ENCODE data around the gene PLXNA4. TPM values are rescaled to one million over a fixed set of nuclear protein-coding genes. Genes with fewer than 3 reads are reported as not detected.

PLXNA4 gene
- total and polyA plus RNA-seq, 7 experiments from 2014 or later: 0.05 to 31.6 (median 1.1) TPM

DNA sequence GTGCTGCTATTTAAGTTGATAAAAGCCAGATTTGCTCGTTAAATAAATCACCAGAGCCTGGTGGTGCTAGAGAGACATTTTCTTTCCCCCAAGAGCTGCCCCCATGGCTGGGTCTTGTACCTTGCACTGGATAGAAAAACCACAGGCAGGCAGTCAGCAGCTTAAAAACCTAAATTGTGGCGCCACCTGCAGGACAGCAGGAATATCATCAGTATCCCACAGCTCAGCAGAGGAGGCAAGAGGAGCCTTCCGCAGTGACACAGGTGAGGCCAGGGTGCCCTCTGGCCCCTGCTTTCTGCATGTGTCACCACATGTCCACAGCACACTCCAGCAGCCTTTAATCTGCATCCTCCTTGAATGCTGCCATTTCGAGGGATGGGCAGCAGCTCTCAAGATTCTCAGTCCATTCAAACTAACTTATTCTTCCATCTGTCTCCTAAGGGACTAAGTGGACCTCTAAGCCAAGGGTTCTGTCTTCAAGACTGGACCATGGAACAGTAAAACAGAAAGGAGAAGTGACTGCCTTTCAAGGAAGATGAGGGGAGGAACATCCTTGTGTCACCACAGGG, 4.5 kb upstream of the PLXNA4 start:
- CTCF ChIA-PET: interaction anchor here (0.6 to 7.8 kb wide), 21 partner anchors 8 to 886 kb away, joined by 3 to 136 read pairs (median 4); no protein-coding TSS in a partner anchor
- H3K27me3 Mint-ChIP-seq: peaks cover 23 to 63% (median 32%) of the 10 kb centered on the region in 5 donors
- H3K4me3 Mint-ChIP-seq: no peak overlapping the region

DNA sequence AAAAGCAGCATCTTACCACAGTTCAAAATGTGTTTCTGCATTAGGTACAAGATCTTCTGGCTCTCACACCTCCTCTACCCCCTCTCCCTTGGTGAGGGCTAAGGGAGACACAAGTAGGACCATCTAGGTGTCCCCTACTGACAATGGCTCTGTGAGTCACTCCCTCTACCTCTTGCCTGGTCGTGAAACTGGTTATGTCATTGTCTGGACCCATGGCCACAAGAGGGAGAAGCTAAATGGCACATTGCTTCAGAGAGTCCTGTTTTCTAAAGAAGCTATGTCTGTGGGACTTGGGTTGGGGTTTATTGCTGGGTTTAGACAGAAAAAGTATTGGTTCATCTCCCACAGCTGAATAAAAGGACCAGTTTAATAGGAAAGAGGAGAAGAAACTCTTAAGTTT, 4.0 kb upstream of the PLXNA4 start:
- no peak for ATAC-seq
- Mint-ChIP-seq H3K9me3 (no peaks in the 10 kb centered on the region), H3K36me3 (no peaks in the 10 kb centered on the region), H3K4me3 (no peak overlapping the region), H3K27me3 (peaks cover 28 to 63% (median 33%) of the 10 kb centered on the region in 5 donors), H3K27ac (peak overlapping the region in 2 of 9 donors; percentile 26 to 51), H3K4me1 (peaks cover 1 to 25% (median 9%) of the 10 kb centered on the region in 7 donors)
- CTCF ChIA-PET: interaction anchor here (0.6 to 7.8 kb wide), 21 partner anchors 9 to 886 kb away, joined by 3 to 136 read pairs (median 4); no protein-coding TSS in a partner anchor
- peaks cover 3 to 5% of the 10 kb centered on the region in 2 donors for H3K27me3 ChIP-seq (ENCODE audit: control insufficient read depth in 2 of 2, insufficient read depth in 2 of 2, low read length in 2 of 2)
- H3K4me1 ChIP-seq (ENCODE audit: control insufficient read depth in 2 of 2, insufficient read depth in 2 of 2, low read length in 2 of 2): peaks cover 0 to 3% of the 10 kb centered on the region in 2 donors
- no peak overlapping the region for H3K27ac ChIP-seq (ENCODE audit: low read depth, low read length)
- H3K36me3 ChIP-seq (ENCODE audit: control insufficient read depth in 2 of 3, insufficient read depth in 3 of 3, low read length in 3 of 3): no peaks in the 10 kb centered on the region
- DNase-seq: peak in 1 of 9 donors; percentile 31
- H3K4me3 ChIP-seq (ENCODE audit: low read length): no peak overlapping the region
- POLR2A ChIA-PET: no interaction called here
- no peaks in the 10 kb centered on the region for H3K9me3 ChIP-seq (ENCODE audit: control insufficient read depth in 2 of 3, low read length in 3 of 3)
- intact Hi-C loops (cut with micrococcal nuclease): loop anchor here (1.0 to 10.0 kb wide), 8 partner anchors 93 to 1748 kb away; no protein-coding TSS in a partner anchor

More for the DNA sequence above, 4.5 kb upstream of the PLXNA4 start:
- POLR2A ChIA-PET: no interaction called here
- DNase-seq (peak; percentile 45 to 80 (median 64)), ATAC-seq (peak; percentile 78)
- H3K4me1 Mint-ChIP-seq: peaks cover 0 to 20% (median 8%) of the 10 kb centered on the region in 7 donors
- Histone ChIP-seq H3K27ac (ENCODE audit: low read depth, low read length) (no peak overlapping the region), H3K36me3 (ENCODE audit: control insufficient read depth in 2 of 3, insufficient read depth in 3 of 3, low read length in 3 of 3) (no peaks in the 10 kb centered on the region), H3K27me3 (ENCODE audit: control insufficient read depth in 2 of 2, insufficient read depth in 2 of 2, low read length in 2 of 2) (peaks cover 1 to 5% of the 10 kb centered on the region in 2 donors), H3K4me1 (ENCODE audit: control insufficient read depth in 2 of 2, insufficient read depth in 2 of 2, low read length in 2 of 2) (no peaks in the 10 kb centered on the region), H3K9me3 (ENCODE audit: control insufficient read depth in 2 of 3, low read length in 3 of 3) (no peaks in the 10 kb centered on the region), H3K4me3 (ENCODE audit: low read length) (no peak overlapping the region)
- H3K36me3 Mint-ChIP-seq: no peaks in the 10 kb centered on the region
- H3K27ac Mint-ChIP-seq: peak overlapping the region in 1 of 9 donors; percentile 26
- H3K9me3 Mint-ChIP-seq: no peaks in the 10 kb centered on the region
- intact Hi-C loops (cut with micrococcal nuclease): loop anchor here (1.0 to 10.0 kb wide), 8 partner anchors 94 to 1748 kb away; no protein-coding TSS in a partner anchor

DNA sequence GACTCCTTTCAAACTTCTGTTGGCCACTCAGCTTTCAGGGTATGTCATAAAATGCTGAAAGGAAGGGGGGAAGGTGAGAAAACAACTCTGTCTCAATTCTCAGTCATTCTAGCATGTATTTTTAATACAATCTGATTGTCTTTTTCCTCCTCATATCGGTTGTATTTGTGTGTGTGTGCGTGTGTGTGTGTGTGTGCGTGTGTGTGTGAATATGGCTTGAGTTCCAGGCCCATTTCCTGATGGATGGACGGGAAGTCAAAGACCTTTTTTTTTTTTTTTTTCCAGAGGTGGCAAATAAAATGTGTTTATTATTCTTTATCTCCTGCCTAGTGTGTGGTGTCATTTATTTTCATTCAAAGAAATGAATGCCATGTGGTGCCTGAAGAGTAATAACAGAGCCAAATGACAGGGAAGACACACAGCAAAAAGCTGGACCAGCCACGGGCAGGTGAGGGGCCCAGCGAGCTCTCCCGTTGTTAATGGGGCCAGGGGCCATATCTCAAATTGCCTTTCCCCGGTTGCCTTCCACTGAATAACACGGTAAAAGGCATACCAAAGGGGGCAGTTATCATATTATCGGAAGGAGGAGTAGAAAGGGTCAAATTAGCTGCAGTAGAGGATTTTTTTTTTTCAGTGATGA, 3.1 kb upstream of the PLXNA4 start:
- Mint-ChIP-seq H3K36me3 (peaks cover 0 to 7% (median 0%) of the 10 kb centered on the region in 5 donors), H3K27me3 (peaks cover 36 to 64% (median 42%) of the 10 kb centered on the region in 5 donors), H3K9me3 (no peaks in the 10 kb centered on the region), H3K4me3 (peak overlapping the region in 1 of 10 donors; percentile 8), H3K27ac (no peak overlapping the region), H3K4me1 (peaks cover 7 to 34% (median 12%) of the 10 kb centered on the region in 7 donors)
- Histone ChIP-seq H3K4me1 (ENCODE audit: control insufficient read depth in 2 of 2, insufficient read depth in 2 of 2, low read length in 2 of 2) (peaks cover 0 to 5% of the 10 kb centered on the region in 2 donors), H3K27me3 (ENCODE audit: control insufficient read depth in 2 of 2, insufficient read depth in 2 of 2, low read length in 2 of 2) (peaks cover 5 to 9% of the 10 kb centered on the region in 2 donors), H3K36me3 (ENCODE audit: control insufficient read depth in 2 of 3, insufficient read depth in 3 of 3, low read length in 3 of 3) (no peaks in the 10 kb centered on the region), H3K9me3 (ENCODE audit: control insufficient read depth in 2 of 3, low read length in 3 of 3) (no peaks in the 10 kb centered on the region), H3K4me3 (ENCODE audit: low read length) (no peak overlapping the region), H3K27ac (ENCODE audit: low read depth, low read length) (no peak overlapping the region)
- no peak for ATAC-seq
- POLR2A ChIA-PET: no interaction called here
- intact Hi-C loops (cut with micrococcal nuclease): loop anchor here in 1 of 2 donors (5.0 kb wide), 2 partner anchors 62 to 503 kb away; partner anchors contain the start of gene CHCHD3
- DNase-seq: no peak
- CTCF ChIA-PET: interaction anchor here (0.7 to 7.8 kb wide), 9 partner anchors 36 to 261 kb away, joined by 3 to 136 read pairs (median 5); no protein-coding TSS in a partner anchor

DNA sequence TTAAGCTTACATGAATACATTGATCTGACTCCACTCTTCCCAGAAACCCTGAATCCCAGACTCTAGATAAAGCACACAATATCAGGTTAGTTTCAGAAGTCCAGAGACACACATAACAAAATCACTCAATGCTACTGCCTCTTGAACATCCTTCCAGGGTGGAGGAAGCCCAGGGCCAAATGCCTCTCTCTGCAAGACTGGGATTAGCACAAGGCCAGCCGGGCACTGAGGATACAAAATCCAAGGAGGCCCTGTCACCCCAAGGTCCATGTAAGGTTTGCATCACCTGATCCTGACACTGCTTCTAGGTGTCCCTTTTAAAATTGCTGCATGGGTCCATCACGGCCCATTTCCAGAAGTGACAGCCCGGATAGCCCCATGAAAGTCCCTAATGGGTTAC, 2.6 kb upstream of the PLXNA4 start:
- ATAC-seq: no peak
- no peaks in the 10 kb centered on the region for H3K9me3 Mint-ChIP-seq
- Histone ChIP-seq H3K4me3 (ENCODE audit: low read length) (no peak overlapping the region), H3K9me3 (ENCODE audit: control insufficient read depth in 2 of 3, low read length in 3 of 3) (no peaks in the 10 kb centered on the region), H3K36me3 (ENCODE audit: control insufficient read depth in 2 of 3, insufficient read depth in 3 of 3, low read length in 3 of 3) (no peaks in the 10 kb centered on the region), H3K4me1 (ENCODE audit: control insufficient read depth in 2 of 2, insufficient read depth in 2 of 2, low read length in 2 of 2) (peaks cover 0 to 5% of the 10 kb centered on the region in 2 donors), H3K27ac (ENCODE audit: low read depth, low read length) (no peak overlapping the region), H3K27me3 (ENCODE audit: control insufficient read depth in 2 of 2, insufficient read depth in 2 of 2, low read length in 2 of 2) (peaks cover 5 to 14% of the 10 kb centered on the region in 2 donors)
- intact Hi-C loops (cut with micrococcal nuclease): loop anchor here in 1 of 2 donors (5.0 kb wide), 2 partner anchors 62 to 503 kb away; partner anchors contain the start of gene CHCHD3
- CTCF ChIA-PET: interaction anchor here (0.8 to 7.8 kb wide), 5 partner anchors 35 to 261 kb away, joined by 3 to 136 read pairs (median 8); no protein-coding TSS in a partner anchor
- peaks cover 0 to 9% (median 0%) of the 10 kb centered on the region in 5 donors for H3K36me3 Mint-ChIP-seq
- H3K4me1 Mint-ChIP-seq: peaks cover 7 to 39% (median 14%) of the 10 kb centered on the region in 7 donors
- H3K27ac Mint-ChIP-seq: no peak overlapping the region
- peak overlapping the region in 2 of 10 donors; percentile 69 to 84 for H3K4me3 Mint-ChIP-seq
- peaks cover 41 to 66% (median 48%) of the 10 kb centered on the region in 5 donors for H3K27me3 Mint-ChIP-seq
- no peak for DNase-seq
- POLR2A ChIA-PET: no interaction called here

DNA sequence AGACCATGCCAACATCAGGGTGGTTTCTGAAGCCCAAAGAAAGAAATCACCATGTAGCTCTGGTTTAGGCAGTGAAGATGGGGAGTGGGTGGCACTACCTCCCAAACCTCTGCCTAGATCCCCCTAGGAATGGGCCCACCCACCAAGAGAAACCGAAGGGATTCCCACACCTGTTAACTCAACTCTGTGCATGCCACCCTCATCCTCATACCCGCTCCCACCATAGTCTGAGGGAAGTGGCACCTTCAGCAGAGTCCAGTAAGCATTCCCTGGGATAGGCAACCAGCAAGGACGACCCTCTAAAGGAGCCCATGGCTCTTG, 1.7 kb upstream of the PLXNA4 start:
- H3K27ac Mint-ChIP-seq: peak overlapping the region in 2 of 9 donors; percentile 28 to 36
- peaks cover 50 to 74% (median 56%) of the 10 kb centered on the region in 5 donors for H3K27me3 Mint-ChIP-seq
- peaks cover 14 to 47% (median 19%) of the 10 kb centered on the region in 7 donors for H3K4me1 Mint-ChIP-seq
- Histone ChIP-seq H3K4me3 (ENCODE audit: low read length) (no peak overlapping the region), H3K36me3 (ENCODE audit: control insufficient read depth in 2 of 3, insufficient read depth in 3 of 3, low read length in 3 of 3) (no peaks in the 10 kb centered on the region), H3K27me3 (ENCODE audit: control insufficient read depth in 2 of 2, insufficient read depth in 2 of 2, low read length in 2 of 2) (peaks cover 5 to 14% of the 10 kb centered on the region in 2 donors), H3K9me3 (ENCODE audit: control insufficient read depth in 2 of 3, low read length in 3 of 3) (no peaks in the 10 kb centered on the region), H3K4me1 (ENCODE audit: control insufficient read depth in 2 of 2, insufficient read depth in 2 of 2, low read length in 2 of 2) (peaks cover 0 to 5% of the 10 kb centered on the region in 2 donors), H3K27ac (ENCODE audit: low read depth, low read length) (no peak overlapping the region)
- intact Hi-C loops (cut with micrococcal nuclease): loop anchor here in 1 of 2 donors (5.0 kb wide), 2 partner anchors 61 to 504 kb away; partner anchors contain the start of gene CHCHD3
- peak overlapping the region; percentile 50 to 84 (median 70) for H3K4me3 Mint-ChIP-seq
- H3K9me3 Mint-ChIP-seq: no peaks in the 10 kb centered on the region
- DNase-seq (no peak), ATAC-seq (no peak)
- H3K36me3 Mint-ChIP-seq: peaks cover 0 to 16% (median 0%) of the 10 kb centered on the region in 5 donors
- ChIA-PET POLR2A (no interaction called here), CTCF (interaction anchor here (4.3 to 7.8 kb wide), 2 partner anchors 184 to 260 kb away, joined by 75 to 136 read pairs; no protein-coding TSS in a partner anchor)

DNA sequence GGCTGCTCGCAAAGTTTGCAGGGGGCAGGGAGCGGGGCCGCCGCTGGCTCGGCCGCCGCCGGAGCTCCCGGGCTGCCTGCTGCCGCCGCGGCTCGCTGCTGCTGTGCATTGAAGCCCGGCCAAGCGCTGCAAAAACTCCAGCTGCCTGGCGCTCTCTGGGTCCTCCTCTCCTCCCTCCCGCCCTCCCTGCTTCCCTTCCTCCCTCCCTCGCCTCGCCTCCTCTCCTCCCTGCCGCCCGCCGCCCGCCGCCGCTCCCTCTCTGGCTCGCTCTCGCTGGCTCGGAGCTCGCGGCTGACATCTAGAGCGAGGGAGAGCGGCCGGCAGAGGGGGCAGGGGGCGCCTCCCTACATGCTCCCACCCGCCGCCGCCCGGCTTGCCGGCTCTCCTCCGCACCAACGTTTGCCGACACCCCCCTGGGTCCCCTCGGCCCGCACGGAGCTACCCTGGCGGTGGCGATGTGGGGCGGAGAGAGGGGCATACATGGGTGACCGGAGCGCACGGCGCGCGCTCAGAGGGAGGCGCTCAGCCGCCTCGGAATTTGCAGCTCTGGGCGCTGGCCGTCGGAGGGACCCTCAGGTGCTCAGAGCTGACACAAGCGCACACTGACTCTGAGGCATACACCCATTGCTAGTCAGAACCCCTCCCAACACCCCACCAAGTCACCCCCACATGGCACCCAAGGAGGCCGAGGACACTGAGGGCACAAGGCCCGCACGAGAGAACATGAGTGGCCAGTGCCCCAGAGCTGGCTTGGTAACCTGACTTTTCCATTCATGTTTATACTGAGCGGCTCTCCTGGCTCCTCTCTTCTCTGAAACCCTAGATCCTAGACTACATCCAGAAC, 1.2 kb upstream of the PLXNA4 start:
- intact Hi-C loops (cut with micrococcal nuclease): loop anchor here in 1 of 2 donors (5.0 kb wide), 2 partner anchors 60 to 505 kb away; partner anchors contain the start of gene CHCHD3
- peaks cover 5 to 14% of the 10 kb centered on the region in 2 donors for H3K27me3 ChIP-seq (ENCODE audit: control insufficient read depth in 2 of 2, insufficient read depth in 2 of 2, low read length in 2 of 2)
- POLR2A ChIA-PET: no interaction called here

More for the DNA sequence above, 1.2 kb upstream of the PLXNA4 start:
- CTCF ChIA-PET: interaction anchor here (4.3 to 7.8 kb wide), 2 partner anchors 183 to 259 kb away, joined by 75 to 136 read pairs; no protein-coding TSS in a partner anchor
- Histone ChIP-seq H3K4me1 (ENCODE audit: control insufficient read depth in 2 of 2, insufficient read depth in 2 of 2, low read length in 2 of 2) (peaks cover 0 to 5% of the 10 kb centered on the region in 2 donors), H3K9me3 (ENCODE audit: control insufficient read depth in 2 of 3, low read length in 3 of 3) (no peaks in the 10 kb centered on the region), H3K4me3 (ENCODE audit: low read length) (no peak overlapping the region), H3K36me3 (ENCODE audit: control insufficient read depth in 2 of 3, insufficient read depth in 3 of 3, low read length in 3 of 3) (no peaks in the 10 kb centered on the region), H3K27ac (ENCODE audit: low read depth, low read length) (no peak overlapping the region)
- Mint-ChIP-seq H3K27me3 (peaks cover 55 to 75% (median 59%) of the 10 kb centered on the region in 5 donors), H3K9me3 (no peaks in the 10 kb centered on the region), H3K27ac (peak overlapping the region in 1 of 9 donors; percentile 36), H3K4me1 (peaks cover 14 to 50% (median 19%) of the 10 kb centered on the region in 7 donors), H3K4me3 (peak overlapping the region; percentile 50 to 84 (median 70)), H3K36me3 (peaks cover 0 to 19% (median 0%) of the 10 kb centered on the region in 5 donors)
- ATAC-seq (no peak), DNase-seq (peak in 2 of 9 donors; percentile 21 to 33)

All from naive thymus-derived CD4-positive, alpha-beta T cell (primary cell).